Measurements from ENCODE around the gene KDR.

Gene KDR

GRCh38 chr4:55051532-55051931 is 73.9 kb downstream of the KDR start:
- no peak for TF ChIP-seq CTCF (conservative IDR thresholded peaks at IDR 0.05; ENCODE audit: low read depth, low read length)
- no peak overlapping the region for H3K4me3 ChIP-seq (ENCODE audit: low read depth, low read length)
- DNase-seq (ENCODE audit: low read depth) = no peak

- TF ChIP-seq CTCF (conservative IDR thresholded peaks at IDR 0.05; ENCODE audit: low read depth, low read length) = no peak
- DNase-seq (ENCODE audit: low read depth) = no peak
- no peak overlapping the region for H3K4me3 ChIP-seq (ENCODE audit: low read depth, low read length)
Observed at GRCh38 chr4:55050418-55050950, 74.9 kb downstream of the KDR start.

GRCh38 chr4:55038176-55038890 is 87.1 kb downstream of the KDR start:
- no peak overlapping the region for H3K4me3 ChIP-seq (ENCODE audit: low read depth, low read length)
- no peak for TF ChIP-seq CTCF (conservative IDR thresholded peaks at IDR 0.05; ENCODE audit: low read depth, low read length)
- peak; percentile 77 for DNase-seq (ENCODE audit: low read depth)

GRCh38 chr4:55037728-55038127 is 87.7 kb downstream of the KDR start:
- TF ChIP-seq CTCF (conservative IDR thresholded peaks at IDR 0.05; ENCODE audit: low read depth, low read length) = no peak
- no peak overlapping the region for H3K4me3 ChIP-seq (ENCODE audit: low read depth, low read length)
- DNase-seq (ENCODE audit: low read depth) = no peak

GRCh38 chr4:55036405-55036804 is 89.0 kb downstream of the KDR start:
- DNase-seq (ENCODE audit: low read depth) = no peak
- H3K4me3 ChIP-seq (ENCODE audit: low read depth, low read length) = no peak overlapping the region
- TF ChIP-seq CTCF (conservative IDR thresholded peaks at IDR 0.05; ENCODE audit: low read depth, low read length) = no peak

GRCh38 chr4:55035892-55036291 is 89.5 kb downstream of the KDR start:
- TF ChIP-seq CTCF (conservative IDR thresholded peaks at IDR 0.05; ENCODE audit: low read depth, low read length) = no peak
- DNase-seq (ENCODE audit: low read depth) = no peak
- no peak overlapping the region for H3K4me3 ChIP-seq (ENCODE audit: low read depth, low read length)

- DNase-seq (ENCODE audit: low read depth) = no peak
- H3K4me3 ChIP-seq (ENCODE audit: low read depth, low read length) = no peak overlapping the region
- no peak for TF ChIP-seq CTCF (conservative IDR thresholded peaks at IDR 0.05; ENCODE audit: low read depth, low read length)
Observed at GRCh38 chr4:55033296-55033695, 92.1 kb downstream of the KDR start.
